ENCODE data around the gene GEMIN7.

GEMIN7 gene

DNA sequence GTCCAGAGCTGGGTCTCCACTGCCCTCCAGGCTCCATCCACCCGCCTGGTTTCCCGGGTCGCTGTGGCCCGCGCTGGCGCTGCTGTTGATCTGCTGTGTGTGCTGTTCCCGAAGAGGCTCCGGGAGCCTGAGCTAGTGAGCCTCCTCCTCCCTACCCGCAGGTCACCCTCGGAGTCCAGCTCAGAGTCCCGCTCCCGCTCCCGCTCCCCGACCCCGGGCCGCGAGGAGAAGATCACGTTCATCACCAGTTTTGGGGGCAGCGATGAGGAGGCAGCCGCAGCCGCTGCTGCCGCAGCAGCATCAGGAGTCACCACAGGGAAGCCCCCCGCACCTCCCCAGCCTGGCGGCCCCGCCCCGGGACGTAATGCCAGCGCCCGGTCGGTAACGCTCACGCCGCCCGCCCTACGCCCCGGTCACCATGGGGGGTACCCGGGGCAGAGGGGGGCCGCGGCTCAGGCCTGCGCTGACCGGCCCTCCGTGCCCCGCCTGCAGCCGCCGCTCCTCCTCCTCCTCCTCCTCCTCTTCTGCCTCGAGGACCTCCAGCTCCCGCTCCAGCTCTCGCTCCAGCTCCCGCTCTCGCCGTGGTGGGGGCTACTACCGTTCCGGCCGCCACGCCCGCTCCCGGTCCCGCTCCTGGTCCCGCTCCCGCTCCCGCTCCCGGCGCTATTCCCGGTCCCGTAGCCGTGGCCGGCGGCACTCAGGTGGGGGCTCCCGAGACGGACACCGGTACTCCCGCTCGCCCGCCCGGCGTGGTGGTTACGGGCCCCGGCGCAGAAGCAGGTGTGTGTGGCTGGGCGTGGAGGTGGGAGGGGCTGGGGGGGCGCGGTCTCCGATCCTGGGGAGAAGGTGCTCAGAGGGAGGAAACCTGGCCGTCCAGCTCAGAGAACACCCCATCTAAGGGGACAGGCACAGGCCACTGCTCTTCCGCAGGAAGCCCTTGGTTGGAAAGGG is 14.9 kb upstream of the GEMIN7 start:
- DNase-seq: no peak

DNA sequence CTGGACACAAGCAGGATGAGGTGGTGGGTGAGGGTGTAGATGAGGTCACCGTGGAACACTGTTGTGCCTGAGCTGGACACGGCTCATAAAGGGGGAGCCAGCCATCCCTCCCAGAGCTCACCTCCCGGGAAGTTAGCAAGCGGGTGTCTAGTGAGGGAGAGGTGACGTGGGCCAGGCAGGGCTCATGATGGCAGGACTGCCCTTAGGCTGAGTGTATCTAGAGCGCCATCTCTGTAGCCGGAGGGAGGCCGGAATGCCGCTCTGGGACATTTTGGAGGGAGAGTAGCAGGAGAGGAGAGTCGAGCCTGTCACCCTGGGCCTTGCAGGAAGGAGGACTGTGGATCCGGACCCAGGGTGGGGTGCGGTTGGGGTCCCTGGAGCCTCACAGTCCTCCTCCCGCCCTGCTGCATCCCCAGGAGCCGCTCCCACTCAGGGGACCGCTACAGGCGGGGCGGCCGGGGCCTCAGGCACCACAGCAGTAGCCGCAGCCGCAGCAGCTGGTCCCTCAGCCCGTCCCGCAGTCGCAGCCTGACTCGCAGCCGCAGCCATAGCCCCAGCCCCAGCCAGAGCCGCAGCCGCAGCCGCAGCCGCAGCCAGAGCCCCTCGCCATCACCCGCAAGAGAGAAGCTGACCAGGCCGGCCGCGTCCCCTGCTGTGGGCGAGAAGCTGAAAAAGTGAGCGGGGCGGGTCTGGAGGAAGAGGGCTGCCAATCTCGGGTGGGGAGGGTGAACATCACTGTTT is 12.0 kb upstream of the GEMIN7 start:
- no peak for DNase-seq

DNA sequence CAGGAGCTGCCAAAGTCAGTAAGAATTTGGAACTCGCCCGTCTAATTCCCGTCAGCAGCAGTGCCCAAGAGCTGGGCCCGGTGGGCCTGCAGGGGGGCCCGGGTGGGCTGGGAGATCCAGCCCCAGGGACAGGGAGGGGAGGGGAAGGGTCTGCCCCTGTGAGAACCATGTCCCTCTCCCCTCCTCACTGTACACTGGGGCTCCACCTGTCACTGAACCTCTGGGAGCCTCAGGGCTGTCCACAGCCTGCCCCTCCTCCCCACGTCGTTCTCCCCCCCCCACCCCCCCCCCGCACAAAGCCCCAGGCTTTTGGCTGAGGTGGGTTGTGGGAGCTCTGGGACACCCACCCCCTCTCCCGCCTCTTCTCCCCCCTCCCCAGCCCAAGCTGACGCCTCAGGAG is 11.0 kb upstream of the GEMIN7 start:
- no peak for DNase-seq

DNA sequence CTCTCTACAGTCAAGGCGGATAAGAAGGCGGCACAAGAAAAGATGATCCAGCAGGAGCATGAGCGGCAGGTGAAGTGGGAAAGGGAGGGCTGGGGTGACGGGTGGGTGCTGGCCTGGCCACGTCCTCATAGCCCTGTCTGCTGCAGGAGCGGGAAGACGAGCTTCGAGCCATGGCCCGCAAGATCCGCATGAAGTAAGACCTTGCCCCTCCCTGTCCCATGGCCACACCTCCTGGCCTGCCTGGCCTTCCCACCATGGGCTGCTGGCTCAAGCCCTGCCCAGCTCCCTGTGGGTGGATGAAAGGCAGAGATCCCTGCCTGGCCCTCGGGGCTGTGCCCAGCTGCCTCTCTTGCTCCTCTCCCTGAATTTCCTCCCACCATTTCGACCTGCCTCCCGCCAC is 10.0 kb upstream of the GEMIN7 start:
- DNase-seq: peak; percentile 35

DNA sequence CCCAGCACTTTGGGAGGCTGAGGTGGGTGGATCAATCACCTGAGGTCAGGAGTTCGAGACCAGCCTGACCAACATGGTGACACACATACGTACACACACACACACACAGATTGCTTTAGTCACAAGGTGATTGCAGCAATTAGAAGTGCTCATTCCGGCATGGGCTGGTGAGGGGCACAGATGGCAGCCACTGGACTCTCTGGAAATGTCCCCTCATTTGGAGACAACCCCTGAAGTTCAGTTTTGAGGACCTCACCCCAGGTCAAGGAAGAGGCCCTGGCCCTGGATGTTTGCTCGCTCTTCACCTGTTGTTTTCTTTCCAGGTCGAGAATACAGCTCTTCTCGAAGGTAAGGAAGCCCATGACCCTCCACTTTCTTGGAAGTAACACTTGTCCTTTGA is 8.8 kb upstream of the GEMIN7 start:
- no peak for DNase-seq

DNA sequence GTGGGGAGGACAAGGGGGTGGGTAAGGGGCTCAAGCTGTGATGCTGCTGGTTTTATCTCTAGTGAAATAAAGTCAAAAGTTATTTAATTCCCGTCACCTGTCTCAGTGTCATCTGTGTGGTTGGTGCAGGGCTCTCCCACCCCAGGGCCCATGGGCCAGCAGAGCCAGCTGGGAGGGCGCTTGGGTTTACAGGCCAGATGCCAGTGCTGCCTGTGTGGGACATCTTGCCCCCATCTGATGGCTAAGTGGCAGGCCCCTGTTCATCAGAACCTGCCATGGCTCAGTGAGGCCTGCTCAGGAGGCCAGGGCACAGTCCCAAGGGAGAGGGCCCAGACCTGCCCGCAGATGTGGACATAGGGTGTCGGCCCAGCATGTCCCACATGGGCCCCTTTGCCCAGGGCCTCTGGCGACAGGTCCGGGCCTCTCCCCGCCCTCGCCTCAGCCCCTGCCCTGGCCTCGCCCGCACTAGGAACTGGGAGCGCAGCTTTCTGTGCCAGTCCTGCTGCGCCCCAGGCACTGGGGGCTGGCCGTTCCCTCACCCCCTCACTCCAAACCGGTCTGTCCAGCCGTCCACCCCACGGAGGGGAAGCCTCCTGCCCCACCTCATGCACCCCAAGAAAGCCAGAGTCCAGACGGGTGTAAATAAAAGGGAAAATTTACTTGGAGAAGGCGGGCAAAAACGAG is 8.1 kb upstream of the GEMIN7 start:
- no peak for DNase-seq

GRCh38 chr19:45071545-45071938 is 7.5 kb upstream of the GEMIN7 start:
- DNase-seq: no peak

DNA sequence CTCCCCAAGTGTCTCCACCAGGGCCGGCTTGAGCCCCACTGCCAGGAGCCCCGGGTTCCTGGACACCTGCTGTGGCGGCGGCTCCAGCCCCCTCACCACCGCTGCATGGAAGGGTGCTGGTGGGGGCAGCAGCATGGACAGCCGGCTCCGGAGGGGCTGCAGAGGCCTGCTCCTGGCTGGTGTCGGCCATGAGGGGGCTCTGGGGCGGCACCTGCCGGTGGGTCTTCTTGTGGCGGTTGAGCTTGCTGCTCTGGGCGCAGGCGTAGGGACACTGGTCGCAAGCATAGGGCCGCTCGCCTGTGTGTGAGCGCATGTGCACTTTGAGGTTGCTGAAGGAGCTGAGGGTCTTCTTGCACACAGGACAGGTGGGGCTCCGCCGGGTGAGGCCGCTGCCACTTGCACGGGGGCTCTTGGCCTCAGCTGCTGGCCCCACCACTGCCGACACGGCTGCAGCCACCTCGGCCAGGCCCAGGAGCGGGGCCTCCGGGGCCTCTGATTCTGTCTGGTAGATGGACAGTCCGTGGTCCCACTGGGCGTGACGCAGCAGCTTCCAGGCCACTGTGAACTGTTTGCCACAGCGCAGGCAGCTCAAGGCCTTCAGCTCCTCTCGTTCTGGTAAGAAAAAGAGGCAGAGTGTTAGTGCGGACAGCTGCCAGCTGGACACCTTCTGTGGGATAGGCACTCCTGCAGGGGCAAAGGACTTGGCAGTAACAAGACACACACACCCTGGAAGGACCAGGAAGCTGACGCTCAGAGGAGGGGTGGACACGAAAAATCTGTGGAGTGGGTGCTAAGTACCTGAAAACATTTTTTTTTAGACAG is 6.9 kb upstream of the GEMIN7 start:
- no peak for DNase-seq

- DNase-seq: no peak
These were observed 4.2 kb upstream of the GEMIN7 start for GRCh38 chr19:45074744-45075300.

- DNase-seq: peak; percentile 98
These were observed 3.6 kb upstream of the GEMIN7 start for GRCh38 chr19:45075301-45076028.

DNA sequence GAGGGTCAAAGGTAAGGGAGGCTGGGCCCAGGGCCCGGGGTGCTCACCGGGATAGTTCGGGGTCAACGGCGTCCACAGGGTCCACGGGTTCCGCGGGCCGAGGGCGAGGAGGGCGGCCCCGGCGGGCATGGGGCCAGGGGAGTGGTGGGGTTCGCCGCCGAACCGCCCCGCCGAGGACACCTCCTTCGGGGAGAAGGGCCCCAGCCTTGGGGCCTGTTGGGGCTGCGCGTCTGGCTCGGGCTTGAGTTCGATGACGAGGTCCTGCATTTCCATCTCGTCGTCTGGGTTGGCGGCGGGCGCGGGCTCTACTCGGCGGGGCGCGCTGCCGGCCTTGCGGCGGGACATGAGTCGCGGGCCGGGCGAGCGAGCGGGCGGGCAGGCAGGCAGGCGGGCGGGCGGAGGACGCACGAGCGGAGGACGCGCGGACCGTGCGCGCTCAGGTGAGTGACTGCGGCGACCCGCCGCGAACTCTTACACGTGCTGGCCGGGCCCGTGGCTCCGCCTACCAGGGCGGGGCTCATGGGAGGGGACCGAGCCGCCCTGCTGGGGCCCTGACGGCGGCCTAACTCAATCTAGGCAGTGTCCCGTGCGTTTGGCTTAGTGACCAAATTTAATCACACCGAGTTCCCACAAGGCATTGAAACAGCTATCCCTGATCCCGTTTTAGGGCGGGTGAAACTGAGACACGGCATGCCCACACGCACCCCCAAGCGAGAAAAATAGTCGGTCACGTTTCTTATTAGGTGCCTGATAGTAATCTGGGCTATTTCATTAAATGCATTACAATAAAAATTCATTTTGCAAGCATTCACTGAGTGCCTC is 2.8 kb upstream of the GEMIN7 start, which contains the start of gene ZNF296:
TSS of gene ZNF296 (minus strand) at position 450 of the 822 bp plus-strand sequence. CDS start at position 345, 105 bp downstream.
- DNase-seq: peak; percentile 80

GRCh38 chr19:45076851-45077730 is 2.0 kb upstream of the GEMIN7 start:
- DNase-seq: no peak

DNA sequence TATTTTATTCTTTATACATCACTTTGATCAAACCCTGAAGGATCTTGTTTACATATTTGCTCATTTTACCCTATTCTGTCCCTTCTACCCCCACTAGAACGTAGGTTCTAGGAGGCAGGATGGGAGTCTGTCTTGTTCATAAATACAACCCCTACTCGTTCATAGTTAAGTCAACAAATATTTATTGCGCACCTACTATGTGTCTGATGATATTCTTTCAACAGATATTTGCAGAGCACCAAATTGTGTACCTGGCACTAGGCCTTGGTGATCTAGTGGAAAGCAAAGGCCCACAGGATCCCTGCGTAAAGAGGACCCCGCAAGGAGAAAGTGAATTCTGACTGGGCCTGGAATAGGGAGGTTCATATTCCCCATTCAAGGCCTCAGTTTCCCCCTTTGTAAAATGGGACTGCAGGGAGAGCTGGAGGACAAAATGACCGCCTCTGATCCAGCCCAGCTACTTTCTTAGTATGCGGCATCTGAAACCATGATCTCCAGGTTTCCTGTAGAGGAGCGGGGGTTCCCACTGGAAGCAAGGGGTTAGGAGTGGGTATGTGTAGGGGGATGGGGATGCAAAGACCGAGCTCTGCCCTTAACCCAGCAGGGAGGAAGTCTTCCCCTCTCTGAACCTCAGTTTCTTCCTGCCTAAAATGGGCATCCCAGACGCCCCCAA is 534 bp upstream of the GEMIN7 start:
- DNase-seq: no peak

- DNase-seq: no peak
These were observed 881 bp downstream of the GEMIN7 start for GRCh38 chr19:45079911-45080370.

GRCh38 chr19:45082170-45082569 is 3.1 kb downstream of the GEMIN7 start:
- DNase-seq: no peak

DNA sequence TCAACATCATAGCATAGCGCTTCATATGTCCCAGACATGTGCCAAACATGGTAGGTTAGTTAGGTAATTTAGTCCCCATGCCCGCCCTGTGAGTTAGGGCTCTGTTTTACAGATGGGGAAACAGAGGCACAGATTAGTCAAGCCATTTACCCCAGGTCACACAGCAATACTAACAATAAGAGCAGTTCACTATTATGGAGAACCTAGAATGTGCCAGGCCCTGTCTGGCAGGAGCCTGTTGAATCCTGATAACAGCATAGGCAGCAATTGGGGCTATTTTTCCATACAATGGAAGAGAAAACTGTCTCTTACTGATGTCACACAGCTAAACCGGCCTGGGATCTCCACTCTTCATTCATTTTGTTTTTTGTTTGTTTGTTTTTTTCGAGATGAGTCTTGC is 7.4 kb downstream of the GEMIN7 start:
- DNase-seq: no peak

DNA sequence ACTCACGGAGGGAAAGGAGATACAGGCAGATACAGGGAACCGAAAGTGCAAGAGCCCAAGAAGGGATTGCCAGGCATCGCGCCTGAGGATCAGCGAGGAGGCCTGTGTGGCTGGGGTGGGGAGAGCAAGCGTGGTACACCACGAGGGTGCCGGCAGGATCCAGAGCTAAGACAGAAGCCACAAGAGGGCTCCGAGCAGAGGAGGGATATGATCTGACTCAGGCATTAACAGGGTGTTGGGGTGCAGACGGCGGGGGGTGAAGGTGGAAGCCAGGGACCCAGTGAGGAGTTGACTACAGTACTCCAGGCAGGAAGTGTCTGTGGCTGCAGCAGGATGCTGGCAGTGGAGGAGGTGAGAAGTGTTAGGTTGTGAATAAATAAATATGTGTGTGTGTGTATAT is 8.5 kb downstream of the GEMIN7 start:
- peak; percentile 95 for DNase-seq

DNA sequence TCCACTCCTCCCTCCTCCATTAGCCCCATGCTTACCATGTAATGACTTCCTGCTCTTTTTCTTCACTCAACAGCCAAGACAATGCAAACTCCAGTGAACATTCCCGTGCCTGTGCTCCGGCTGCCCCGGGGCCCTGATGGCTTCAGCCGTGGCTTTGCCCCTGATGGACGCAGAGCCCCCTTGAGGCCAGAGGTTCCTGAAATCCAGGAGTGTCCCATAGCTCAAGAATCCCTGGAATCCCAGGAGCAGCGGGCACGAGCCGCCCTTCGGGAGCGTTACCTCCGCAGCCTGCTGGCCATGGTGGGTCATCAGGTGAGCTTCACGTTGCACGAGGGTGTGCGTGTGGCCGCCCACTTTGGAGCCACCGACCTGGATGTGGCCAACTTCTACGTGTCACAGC is 11.0 kb downstream of the GEMIN7 start:
- no peak for DNase-seq

DNA sequence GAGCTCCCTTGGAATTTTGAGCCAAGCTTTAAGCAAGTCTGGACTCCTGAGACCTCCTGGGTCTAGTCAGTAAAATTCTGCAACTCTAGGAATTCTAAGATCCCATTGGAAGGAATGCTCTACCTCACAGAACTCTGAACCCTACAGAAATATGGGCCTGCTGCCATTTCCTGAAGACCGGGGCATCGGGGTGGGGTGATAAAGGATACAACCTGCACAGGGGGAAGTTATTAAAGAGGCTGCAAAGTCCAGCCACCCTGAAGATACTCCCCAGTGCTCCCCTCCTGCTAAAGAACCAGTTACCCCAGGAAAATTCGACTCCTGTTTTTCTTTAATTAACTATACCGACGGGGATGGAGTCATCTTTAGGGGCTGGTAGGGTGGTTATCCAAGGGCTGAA is 11.5 kb downstream of the GEMIN7 start:
- no peak for DNase-seq

Measured in MV-4-11 (cell line).